Measurements from ENCODE around the gene INPP4B.
"Not testable (repeated sequence)": the region's sequence is repeated elsewhere in the genome, so short reads cannot be mapped to it uniquely, and the experiment has no call there.

- TF ChIP-seq CTCF, EP300, POLR2A (IDR thresholded peaks at IDR 0.05): not testable (repeated sequence)
These were observed 336.7 kb downstream of the INPP4B start for GRCh38 chr4:142509381-142509780.

Data from ovary (tissue), 3 donors.